Erythroblast (primary cell): ENCODE results near the gene LTBP1.
"Not testable (repeated sequence)": the region's sequence is repeated elsewhere in the genome, so short reads cannot be mapped to it uniquely, and the experiment has no call there.

Experiments
- DNase-seq, 2 experiments: peaks; one replicate each; lab custom pipeline; 2025; lab: John Stamatoyannopoulos, UW
- GATA1 ChIP-seq: IDR thresholded peaks from 2 replicates; pipeline ENCODE4 v1.6.1; 2011; ENCODE audit warnings: low read depth, mild to moderate bottlenecking, control low read depth, low read length, moderate library complexity
- POLR2A ChIP-seq: IDR thresholded peaks from 2 replicates; pipeline ENCODE4 v1.6.1; 2011; ENCODE audit warnings: mild to moderate bottlenecking, low read length

Gene LTBP1

DNA sequence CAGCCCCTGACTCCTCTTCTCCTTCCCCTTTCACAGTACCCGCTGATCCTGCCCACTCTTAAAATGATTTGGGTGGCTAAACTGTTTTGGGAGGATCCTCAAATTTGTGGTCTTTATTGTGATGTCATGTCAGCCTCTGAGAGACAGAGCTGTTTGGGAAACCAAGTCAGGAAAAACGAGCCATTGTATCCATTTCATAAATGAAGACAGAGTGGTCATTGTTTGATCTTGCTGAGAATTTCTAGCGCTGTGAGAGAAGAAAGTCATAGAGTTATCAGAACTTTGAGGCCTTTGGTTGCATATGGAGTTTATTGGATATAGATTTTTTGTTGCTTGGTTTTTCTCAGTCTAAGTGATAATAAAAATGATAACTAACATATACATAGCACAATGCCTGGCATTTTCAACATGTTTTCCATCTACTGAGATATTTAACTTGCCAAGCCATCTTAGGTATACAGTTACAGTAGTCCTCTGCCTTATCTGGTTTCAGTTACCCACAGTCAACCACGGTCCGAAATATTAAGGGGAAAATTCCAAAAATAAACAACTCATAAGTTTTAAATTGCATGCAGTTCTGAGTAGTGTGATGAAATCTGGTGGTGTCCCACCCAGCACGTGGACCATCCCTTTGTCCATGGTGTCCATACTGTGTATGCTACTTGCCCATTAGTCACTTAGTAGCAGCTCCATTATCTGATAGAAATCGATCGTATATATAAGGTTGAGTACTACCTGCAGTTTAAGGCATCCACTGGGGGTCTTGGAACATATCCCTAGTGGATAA lies 424.7 kb downstream of the LTBP1 start:
- no peak for DNase-seq
- TF ChIP-seq POLR2A (no peak), GATA1 (no peak)

DNA sequence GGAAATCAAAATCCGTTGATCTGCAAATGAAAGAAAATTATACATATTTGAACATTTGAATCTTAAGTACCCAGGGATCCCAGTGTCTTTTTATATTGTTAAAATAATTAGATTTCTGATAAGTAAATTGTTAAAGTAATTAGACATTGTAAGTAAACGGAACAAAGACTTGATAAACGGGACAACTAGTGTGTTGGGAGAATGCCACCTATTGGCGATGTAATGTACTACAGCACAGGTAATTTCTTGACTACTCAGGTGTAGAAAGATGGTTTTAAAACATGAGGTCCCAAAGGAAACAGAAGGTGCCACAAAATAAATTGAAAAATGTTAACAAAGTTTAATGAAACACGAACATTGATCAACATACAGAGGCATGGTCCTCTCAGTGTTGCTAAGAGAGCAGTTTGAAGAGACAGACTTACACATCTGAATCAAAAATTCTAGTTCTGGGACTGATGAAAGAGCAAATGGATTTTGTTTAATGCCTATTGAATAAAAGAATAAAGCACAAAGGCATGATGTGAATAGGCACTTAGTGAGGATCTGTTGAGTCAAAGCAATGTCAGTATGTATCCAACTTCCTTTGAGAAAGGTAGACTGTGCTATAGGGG lies 426.3 kb downstream of the LTBP1 start:
- TF ChIP-seq GATA1 = no peak
- no peak for TF ChIP-seq POLR2A

DNA sequence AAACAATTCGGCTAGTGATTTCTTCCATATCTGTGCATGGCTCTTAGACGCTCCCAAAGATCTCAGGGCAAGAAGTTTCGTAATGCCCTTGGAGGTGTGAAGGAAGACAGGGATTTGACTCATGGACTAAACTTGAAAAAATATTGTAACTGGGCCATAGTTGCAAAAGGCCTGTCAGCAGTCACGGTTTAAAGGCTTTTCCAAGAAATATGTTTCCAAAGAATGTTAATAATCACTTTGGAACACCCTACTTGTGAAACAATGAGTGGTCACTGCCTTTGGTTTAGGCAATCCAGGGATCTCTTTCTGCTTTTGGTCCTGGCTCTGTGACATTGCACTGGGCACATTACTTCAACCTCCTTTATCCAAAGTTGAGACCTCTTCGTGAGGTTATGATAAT lies 427.2 kb downstream of the LTBP1 start:
- no peak for DNase-seq
- TF ChIP-seq POLR2A = no peak
- no peak for TF ChIP-seq GATA1

More for the DNA sequence above, 426.3 kb downstream of the LTBP1 start:
- DNase-seq = peak; percentile 47 to 71

DNA sequence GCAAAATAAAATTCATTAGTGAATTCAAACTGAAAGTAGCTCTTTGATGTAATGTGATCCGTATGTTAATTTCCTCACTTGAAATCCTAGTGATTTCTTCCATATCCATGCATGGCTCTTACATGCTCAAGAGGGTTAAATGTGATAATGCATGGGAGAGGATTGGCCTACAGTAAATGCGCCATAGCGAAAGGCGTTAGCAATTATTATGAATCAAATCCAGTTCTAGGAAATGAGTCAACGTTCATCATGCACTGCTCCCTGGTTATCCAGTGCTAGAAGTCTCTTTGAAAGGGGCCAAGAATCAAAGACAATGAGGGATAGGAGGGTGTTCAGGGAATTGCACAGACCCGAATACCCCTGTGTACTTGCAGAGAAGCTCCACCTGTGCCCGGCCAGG lies 428.3 kb downstream of the LTBP1 start:
- no peak for DNase-seq
- TF ChIP-seq GATA1 = no peak
- no peak for TF ChIP-seq POLR2A

DNA sequence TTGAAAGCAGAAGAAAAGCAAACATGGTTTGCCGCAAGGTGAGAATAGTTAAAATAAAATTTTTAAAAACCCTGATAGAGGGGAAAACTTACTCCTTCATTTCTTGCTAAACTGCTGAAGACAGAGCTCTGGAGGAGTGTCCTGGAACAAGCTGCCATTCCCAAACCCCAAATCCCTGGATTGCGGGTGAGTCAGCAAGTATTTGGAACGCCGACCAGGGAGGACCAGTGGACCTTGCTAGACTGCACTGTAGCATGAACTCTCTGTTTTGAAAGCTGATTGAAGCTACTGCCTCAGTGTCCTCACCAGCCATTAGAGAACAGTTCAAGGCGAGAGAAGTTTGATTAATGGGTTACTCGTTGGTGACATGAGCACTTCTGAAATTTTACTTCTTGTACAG lies 430.3 kb downstream of the LTBP1 start:
- TF ChIP-seq GATA1 (no peak), POLR2A (no peak)
- DNase-seq = no peak

DNA sequence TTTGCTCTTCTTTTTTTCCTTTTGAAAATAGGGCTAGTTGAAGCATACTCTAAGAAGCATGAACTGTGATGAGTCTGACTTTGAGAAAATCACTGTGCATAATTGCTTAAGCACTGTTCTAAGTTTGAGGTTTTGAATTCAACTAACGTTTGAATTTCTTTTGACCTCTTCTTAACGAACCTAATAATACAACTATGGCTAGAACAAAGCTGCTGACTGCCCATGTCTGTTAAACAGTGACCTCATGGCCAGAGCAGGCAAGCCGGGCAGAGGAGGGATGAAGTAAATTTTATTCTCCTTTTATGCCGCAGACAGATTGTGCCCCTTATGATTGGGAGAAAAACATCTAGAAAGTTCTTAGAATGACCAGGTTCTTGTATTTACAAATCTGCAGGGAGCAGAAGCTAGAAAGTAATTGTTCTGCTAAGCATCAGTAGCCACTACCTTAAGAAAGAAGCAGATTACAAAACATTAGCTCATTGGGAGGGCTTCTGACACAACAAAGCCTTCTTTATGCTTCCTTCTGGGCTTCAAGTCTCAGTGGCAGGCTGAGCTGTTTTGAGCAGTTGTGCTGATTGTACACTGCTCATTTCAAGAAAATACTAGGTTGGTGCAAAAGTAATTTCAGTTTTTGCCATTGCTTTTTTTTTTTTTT lies 431.9 kb downstream of the LTBP1 start:
- no peak for DNase-seq
- TF ChIP-seq GATA1 = no peak
- TF ChIP-seq POLR2A = no peak

DNA sequence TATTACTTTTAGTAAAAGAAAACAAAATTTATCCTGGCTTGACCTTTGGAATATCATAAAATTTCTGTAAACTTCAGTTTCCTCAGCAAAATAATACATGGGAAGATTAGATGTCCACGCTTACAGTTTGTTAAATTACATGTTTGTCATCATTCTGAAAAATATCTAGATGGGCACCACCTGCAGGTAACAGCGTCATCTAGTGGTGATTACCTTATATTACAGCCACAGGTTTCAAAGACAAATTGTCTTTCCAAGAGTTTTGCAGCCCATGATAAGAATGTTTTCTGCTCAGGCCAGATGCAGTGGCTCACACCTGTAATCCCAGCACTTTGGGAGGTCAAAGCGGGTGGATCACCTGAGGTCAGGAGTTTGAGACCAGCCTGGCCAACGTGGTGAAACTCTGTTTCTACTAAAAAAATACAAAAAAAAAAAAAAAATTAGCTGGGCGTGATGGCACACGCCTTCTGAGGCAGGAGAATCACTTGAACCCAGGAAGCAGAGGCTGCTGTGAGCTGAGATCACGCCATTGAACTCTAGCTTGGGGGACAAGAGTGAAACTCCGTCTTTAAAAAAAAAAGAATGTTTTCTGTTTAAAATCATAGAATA lies 433.4 kb downstream of the LTBP1 start:
- TF ChIP-seq POLR2A (no peak), GATA1 (no peak)
- peak; percentile 44 to 62 for DNase-seq

DNA sequence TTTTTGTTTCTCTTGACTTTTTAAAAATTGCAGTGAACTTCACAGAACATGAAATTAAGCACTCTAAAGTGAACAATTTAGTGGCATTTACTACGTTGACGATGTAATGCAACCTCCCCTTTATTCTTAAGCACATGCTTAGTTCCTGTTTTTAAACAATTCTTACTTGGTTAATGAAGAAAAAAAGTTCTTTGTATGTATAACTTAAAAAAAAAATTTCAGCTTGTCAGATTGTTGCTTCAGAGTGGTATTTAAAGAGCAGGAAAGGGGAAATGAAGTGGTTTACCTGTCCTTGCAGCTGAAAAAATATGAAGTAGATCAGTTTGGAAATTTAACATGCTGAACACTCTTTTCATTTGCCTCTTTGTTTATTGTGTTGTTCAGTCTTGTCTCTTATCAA lies 434.0 kb downstream of the LTBP1 start:
- DNase-seq = no peak
- TF ChIP-seq POLR2A = no peak

DNA sequence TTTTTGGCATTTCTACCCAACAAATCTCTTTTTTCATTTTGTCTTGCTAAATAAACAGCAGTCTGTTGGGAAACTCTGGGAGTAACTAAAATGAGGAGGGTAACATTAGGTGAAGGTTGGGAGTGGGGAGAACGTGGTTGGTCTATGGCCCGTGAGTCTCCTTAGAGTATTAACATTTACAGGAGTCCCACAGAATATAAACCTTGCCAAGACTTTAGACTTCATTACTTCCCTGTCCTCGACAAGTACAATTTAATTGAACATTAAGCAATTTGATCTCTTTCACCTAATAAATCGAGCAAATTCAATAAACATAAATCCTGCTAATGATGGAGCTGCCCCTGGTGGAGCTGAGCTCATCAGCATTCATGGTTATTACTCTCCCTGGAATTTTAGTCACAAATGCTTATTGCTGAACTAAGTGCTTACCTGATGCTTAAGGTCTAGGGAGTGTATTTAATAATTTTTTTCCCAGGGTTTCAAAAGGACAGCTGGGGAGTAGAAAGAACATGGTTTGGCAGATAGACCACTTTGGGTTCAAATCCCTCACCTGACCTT lies 434.6 kb downstream of the LTBP1 start:
- TF ChIP-seq GATA1 (no peak), POLR2A (no peak)

DNA sequence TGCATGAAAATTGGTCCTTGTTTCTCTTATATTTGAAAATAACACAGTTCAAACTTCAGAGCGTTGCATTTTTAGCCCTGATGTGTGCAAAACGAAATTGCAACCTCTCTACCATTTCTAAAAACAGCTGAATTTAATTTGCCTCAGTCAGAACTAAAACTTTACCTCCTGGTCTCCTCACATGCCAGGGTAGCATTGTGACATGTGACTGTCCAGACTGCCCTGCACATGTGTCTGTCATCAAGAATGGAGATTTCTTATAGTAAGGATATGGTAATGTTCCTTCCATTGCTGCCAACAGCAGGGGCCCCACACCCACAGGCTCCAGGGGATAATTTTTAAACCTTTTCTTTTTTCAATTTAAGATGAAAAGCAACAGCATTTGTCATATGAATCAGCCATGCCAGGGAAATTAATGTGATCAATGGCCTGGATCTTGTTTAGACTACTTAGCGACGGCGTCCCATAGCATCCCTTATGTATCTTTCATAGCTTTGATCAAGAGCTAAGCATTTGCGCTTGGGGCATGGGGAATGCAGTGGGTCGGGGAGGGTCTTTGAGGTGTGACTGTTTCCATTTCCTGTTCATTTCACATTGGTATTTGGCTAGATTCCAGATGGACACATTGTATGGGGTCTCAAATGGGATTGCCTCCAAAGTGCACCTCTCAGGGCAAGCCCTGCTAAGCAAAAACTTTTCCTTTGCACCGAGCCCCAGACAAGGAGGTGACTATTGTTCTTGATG lies 437.3 kb downstream of the LTBP1 start:
- no peak for TF ChIP-seq GATA1
- no peak for TF ChIP-seq POLR2A
- DNase-seq = no peak

More for the DNA sequence above, 434.6 kb downstream of the LTBP1 start:
- no peak for DNase-seq

DNA sequence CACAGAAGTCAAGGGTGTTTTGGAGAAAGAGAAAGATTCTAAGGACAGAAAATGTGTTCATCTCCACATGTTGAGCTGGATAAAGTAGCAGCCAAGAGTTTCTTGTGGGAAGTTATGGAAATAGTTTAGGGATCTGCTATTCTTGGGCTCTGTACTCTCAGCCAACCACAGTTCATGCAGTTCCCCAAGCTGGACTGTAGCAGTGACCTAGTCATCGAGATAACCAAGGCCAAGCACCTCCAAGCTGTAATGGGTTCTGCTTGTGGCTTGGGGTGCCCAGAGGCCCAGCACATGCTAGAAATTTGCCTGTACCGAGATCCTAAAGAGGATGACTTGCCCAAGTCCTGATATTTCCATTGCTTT lies 437.8 kb downstream of the LTBP1 start:
- no peak for DNase-seq
- TF ChIP-seq POLR2A (no peak), GATA1 (no peak)

DNA sequence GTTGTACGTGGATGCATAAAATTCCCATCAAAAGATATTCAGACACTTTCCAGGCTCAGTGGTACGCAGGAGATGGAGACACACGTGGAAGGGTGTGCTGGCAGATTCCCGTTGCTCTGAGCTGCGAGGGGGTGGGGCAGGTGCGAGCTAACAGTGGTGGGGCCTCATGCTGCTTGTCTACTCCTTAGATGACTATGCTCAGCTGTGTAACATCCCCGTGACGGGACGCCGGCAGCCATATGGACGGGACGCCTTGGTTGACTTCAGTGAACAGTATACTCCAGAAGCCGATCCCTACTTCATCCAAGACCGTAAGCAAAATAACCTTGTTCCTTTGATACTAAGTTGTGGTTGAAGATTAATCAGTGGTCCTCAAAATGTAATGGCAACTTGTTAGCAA lies 442.2 kb downstream of the LTBP1 start:
- TF ChIP-seq POLR2A (no peak), GATA1 (no peak)
- no peak for DNase-seq

DNA sequence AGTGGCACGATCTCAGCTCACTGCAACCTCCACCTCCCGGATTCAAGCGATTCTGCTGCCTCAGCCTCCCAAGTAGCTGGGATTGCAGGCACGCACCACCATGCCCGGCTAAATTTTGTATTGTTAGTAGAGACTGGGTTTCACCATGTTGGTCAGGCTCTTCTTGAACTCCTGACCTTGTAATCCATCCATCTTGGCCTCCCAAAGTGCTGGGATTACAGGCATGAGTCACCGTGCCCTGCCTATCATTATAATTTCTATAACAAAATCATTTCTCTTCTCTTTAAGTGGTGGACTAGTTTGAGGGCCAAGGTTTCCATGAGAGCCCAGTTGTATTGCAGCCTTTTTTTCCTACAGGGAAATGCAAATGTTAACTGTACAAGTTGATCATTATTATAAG lies 442.9 kb downstream of the LTBP1 start:
- not testable (repeated sequence) for DNase-seq
